AG04449 (cell line): ENCODE data around the gene SEC31A.
A peak's percentile ranks its signal among the peaks of the same experiment; 100 is the strongest.

Experiments
- CTCF ChIA-PET: fragments of 350-600 bp; formaldehyde crosslinking; extraction: SDS; loops from one replicate; lab custom pipeline; 2021; ENCODE audit warnings: antibody characterized with exemption; lab: Yijun Ruan, JAX
- POLR2A ChIA-PET: fragments of 400-600, 350-600 bp; formaldehyde crosslinking; extraction: SDS; loops from one replicate; lab custom pipeline; 2020; ENCODE audit warnings: antibody characterized with exemption, inconsistent platforms; lab: Yijun Ruan, JAX
- DNase-seq: peaks from one replicate; pipeline ENCODE4 v3.0.0-alpha.2; 2010; ENCODE audit warnings: low read depth, low spot score
- H3K4me3 ChIP-seq: 2 replicates; pipeline ENCODE4 v1.5.1; 2011; ENCODE audit warnings: low read depth, mild to moderate bottlenecking, control low read depth, low read length
- TF ChIP-seq, protein P1 (sequence below): IDR thresholded peaks from one replicate; pipeline ENCODE4 v1.5.1; 2011; ENCODE audit warnings: mild to moderate bottlenecking, moderate library complexity, low read length, control low read depth, inconsistent platforms; ENCODE audit not compliant: insufficient read depth; ENCODE audit errors: missing control alignments

Gene SEC31A

DNA sequence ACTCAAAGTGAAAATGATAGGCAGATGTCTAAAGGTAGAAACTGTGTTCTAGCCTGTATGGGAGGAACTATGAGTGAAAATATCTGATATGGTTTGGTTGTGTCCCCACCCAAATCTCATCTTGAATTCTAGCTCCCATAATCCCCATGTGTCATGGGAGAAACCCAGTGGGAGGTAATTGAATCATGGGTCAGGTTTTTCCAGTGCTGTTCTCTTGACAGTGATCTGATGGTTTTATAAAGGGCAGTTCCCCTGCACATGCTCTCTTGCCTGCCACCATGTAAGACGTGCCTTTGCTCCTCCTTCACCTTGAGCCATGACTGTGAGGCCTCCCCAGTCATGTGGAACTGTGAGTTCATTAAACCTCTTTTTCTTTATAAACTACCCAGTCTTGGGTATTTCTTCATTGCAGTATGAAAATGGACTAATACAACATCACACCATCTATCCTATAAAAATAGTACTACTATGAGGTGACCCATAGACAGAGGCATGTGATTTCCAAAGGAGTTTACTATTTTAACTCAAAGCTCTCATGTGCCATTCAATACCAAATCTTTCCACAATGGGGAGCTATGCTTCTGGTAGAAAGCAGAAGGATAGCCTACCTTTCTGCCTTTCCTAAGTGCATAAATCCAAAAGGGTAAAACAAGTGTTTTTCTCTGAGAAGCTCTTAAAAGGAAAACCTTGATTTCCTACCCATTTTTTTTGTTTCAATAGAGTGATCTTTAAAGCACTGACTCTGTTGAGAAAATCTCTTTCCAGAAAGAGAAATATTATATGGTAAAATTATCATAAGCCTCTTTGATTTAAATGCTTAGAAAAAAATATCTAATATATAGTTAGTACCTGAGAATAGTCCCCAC lies 38.8 kb downstream of the SEC31A start:
- CTCF ChIA-PET: interaction anchor here (0.7 to 4.9 kb wide), 10 partner anchors 8 to 430 kb away, joined by 3 to 45 read pairs (median 4); no protein-coding TSS in a partner anchor
- no peak overlapping the region for H3K4me3 ChIP-seq
- POLR2A ChIA-PET: no interaction called here
- TF ChIP-seq, protein P1, sequence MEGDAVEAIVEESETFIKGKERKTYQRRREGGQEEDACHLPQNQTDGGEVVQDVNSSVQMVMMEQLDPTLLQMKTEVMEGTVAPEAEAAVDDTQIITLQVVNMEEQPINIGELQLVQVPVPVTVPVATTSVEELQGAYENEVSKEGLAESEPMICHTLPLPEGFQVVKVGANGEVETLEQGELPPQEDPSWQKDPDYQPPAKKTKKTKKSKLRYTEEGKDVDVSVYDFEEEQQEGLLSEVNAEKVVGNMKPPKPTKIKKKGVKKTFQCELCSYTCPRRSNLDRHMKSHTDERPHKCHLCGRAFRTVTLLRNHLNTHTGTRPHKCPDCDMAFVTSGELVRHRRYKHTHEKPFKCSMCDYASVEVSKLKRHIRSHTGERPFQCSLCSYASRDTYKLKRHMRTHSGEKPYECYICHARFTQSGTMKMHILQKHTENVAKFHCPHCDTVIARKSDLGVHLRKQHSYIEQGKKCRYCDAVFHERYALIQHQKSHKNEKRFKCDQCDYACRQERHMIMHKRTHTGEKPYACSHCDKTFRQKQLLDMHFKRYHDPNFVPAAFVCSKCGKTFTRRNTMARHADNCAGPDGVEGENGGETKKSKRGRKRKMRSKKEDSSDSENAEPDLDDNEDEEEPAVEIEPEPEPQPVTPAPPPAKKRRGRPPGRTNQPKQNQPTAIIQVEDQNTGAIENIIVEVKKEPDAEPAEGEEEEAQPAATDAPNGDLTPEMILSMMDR: peak; percentile 15
- no peak for DNase-seq

DNA sequence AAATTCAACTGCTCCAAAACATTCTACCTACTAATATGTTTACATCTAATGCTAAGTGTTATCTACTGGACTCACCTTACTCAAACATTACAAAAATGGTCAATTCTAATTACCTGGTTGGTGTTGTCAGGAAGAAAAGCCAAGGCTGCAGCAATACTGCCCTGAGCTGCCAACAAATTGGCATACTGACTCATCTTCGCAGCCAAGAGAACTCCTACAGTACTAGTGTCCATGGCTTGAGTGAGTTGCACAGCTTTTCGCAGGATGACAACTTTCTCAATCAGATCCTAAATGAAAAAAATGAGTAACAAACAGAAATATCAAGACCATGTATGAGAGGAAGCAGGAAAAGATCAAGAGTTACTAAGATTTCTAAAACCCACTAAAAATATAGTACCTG lies 39.6 kb downstream of the SEC31A start:
- no peak overlapping the region for H3K4me3 ChIP-seq
- DNase-seq: no peak
- POLR2A ChIA-PET: no interaction called here
- TF ChIP-seq, protein P1: no peak
- CTCF ChIA-PET: interaction anchor here (1.1 to 4.9 kb wide), 7 partner anchors 9 to 431 kb away, joined by 3 to 45 read pairs (median 5); no protein-coding TSS in a partner anchor

DNA sequence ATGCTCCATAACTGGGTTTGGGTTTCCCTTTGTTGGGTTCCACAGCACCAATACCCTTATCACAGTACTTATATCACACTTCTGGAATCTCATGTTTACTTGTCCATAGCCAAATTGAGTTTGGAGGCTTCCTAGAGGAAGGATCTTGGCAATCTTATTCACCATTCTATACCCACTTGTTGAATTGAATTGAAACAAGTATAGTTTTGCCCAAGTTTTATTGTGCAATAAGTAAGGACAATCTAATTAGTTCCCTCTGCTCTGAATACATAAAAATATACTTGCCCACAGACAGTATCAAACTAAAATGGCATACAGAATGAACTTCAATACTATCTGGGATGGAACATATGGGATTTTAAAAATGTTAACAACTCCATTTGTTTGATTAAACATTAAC lies 40.3 kb downstream of the SEC31A start:
- no peak for DNase-seq
- H3K4me3 ChIP-seq: no peak overlapping the region
- ChIA-PET POLR2A (no interaction called here), CTCF (interaction anchor here (1.1 to 4.9 kb wide), 5 partner anchors 9 to 432 kb away, joined by 4 to 45 read pairs (median 5); no protein-coding TSS in a partner anchor)
- TF ChIP-seq, protein P1: no peak

DNA sequence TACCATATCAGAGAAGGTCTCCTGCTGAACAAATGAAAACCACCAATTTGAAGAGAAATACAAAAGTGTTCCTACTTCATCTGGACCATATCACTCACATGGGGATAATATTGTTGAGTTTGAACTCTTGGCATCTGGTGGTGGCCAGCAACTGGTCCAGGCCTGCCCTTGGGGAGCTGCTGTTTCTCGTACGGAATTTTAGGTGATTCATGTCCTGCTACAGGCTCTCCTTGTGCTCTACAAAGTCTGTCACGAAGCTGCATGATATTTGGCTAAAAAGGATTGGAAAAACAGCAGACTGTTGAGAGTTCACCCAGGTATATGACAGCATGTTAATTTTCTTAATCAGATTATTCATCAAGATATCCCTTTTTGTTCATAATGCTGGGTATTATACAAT lies 42.2 kb downstream of the SEC31A start:
- no peak overlapping the region for H3K4me3 ChIP-seq
- ChIA-PET CTCF (interaction anchor here (0.6 kb wide), 1 partner anchor 388 kb away, joined by 4 read pairs; no protein-coding TSS in a partner anchor), POLR2A (no interaction called here)
- no peak for DNase-seq
- TF ChIP-seq, protein P1: no peak

DNA sequence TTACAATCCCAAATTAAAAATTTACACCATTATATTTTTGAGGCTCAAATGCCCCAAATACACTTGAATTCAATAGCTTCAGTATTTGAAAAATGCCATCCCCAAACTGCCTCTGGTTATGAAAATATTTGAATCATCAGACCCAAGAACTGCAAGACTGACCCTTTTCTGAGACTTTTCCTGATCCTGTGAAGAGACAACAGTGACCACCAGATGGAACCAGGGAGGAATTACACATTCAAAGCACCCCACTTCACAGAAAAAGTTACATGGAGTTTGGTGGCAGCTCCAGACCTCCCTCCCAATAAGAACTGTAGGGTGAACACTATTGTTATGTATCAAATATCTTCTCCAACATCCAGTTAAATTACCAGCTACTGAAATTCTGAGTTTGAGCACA lies 48.4 kb downstream of the SEC31A start:
- DNase-seq: no peak
- ChIA-PET CTCF (interaction anchor here (0.6 to 5.2 kb wide), 10 partner anchors 8 to 438 kb away, joined by 3 to 45 read pairs (median 4); no protein-coding TSS in a partner anchor), POLR2A (interaction anchor here (0.5 to 0.6 kb wide), 2 partner anchors 15 to 25 kb away, joined by 3 read pairs; no protein-coding TSS in a partner anchor)
- TF ChIP-seq, protein P1: peak; percentile 32
- no peak overlapping the region for H3K4me3 ChIP-seq

DNA sequence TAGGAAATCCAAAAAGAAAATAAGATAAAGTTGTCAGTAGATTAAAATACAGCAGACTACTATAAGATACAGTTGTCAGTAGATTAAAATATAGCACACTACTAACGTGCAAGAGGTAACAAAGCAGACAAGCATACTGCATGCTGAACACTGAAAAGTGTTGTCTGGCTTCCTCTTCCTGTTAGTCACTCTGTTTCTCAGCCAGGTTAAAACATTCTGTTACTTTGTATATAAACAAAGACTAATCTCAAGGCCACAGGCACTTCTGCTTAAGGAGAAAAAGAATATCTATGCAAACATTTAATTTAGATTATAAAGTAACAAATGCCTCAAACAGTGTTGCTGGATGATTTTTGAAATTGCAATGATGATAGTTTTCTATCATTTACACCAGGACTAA lies 51.3 kb downstream of the SEC31A start:
- TF ChIP-seq, protein P1: no peak
- ChIA-PET CTCF (interaction anchor here (1.1 to 5.2 kb wide), 2 partner anchors 13 kb away, joined by 3 to 45 read pairs; no protein-coding TSS in a partner anchor), POLR2A (no interaction called here)
- DNase-seq: no peak
- H3K4me3 ChIP-seq: no peak overlapping the region
